GM18526 (cell line): ENCODE results near the gene EMX2.

Source experiments
- POLR2A ChIP-seq: IDR thresholded peaks from 3 replicates; pipeline ENCODE4 v1.6.1; 2011; ENCODE audit not compliant: insufficient read length; ENCODE audit errors: extremely low read depth

Gene EMX2

DNA sequence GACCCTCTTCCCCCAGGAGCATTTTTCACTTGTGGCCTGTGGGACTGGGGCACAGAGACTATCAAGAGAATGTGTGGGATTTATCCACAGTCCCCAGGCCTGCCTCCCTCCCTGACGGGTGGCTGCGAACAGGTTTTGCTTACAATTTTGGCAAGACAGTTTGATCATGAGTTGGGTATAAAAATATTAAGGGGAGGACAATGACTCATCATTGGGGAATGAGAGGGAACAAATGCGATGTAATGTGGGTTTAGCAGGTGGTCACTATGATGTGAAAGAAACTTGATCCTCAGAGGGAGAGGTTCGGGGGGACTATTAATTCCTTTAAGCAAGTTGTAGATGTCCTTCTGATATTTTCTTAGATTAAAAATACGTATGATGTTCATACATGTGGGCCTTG is 52.2 kb downstream of the EMX2 start:
- TF ChIP-seq POLR2A, result no peak

DNA sequence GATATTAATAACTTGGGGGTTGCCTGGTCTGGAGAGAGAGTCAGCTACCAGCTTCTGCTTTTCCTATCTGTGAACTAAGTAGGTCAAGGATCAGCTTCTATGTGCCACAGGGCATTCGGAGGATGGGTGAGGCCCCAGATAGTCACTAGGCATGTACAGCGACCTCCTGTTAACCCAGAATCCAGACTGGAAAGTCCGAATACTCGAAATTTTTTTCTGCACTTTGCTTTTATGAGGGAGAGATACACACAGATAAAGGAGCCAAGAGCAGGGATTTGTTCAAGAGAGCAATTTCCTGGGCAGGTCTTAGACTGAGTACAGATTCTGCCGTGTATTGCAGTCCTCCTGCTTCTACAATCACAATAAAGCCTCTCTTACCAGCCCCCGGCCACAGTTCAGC is 54.2 kb downstream of the EMX2 start:
- TF ChIP-seq POLR2A, result no peak

DNA sequence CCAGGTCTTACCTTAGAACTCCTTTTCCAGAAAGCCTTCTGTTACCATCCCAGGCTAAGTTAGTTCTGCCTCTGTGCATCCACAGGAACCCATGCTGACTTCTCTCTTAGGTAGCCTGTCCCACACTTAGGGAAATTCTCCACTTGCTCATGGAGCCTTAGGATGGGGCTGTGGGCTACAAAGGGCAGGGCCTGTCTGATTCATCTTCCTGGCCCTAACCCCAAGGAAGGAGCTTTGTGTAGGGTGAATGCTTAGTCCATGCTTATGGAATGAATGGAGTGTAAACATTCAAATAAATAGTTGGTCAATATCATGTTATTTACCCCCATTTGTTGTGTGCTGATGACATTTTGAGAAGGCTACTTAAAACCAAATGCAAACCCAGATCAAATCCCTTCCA is 54.7 kb downstream of the EMX2 start:
- TF ChIP-seq POLR2A, result no peak
